GM19240 (cell line): Measurements from ENCODE around the gene SPPL3.
"Not testable (repeated sequence)": the region's sequence is repeated elsewhere in the genome, so short reads cannot be mapped to it uniquely, and the experiment has no call there.

Source experiments
- DNase-seq: peaks from one replicate; pipeline ENCODE4 v3.0.0; 2011; ENCODE audit warnings: low spot score; ENCODE audit not compliant: insufficient read length

The SPPL3 gene

DNA sequence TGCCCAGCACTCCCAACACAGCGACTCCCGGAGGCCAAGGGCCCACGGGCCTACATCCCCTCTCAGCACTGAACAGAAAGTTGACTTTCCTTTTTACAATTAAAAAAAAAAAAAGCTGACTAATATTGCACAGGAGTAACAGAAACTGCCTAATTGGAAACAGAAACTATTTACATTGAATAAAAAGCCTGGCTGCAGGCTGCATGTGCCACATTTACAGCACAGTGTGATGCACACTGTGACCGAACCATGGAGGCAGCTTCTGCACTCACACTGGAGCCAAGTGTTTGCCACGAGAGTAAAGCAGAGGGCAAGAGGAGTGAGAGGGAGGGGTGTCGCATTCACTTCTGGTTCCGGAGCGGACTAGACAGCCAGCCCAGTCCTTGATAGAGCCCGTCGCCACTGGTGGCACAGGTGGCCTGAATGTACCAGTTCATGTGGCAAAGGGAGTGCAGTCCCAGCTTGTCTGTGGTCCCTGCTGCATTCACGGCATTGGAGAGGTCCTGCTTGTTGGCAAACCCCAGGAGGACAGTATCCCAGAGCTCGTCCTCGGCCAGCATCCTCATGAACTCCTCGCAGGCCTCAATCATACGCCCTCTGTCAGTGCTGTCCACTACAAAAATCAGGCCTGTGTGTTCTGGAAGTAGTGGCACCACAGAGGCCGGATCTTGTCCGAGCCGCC lies 59.2 kb downstream of the SPPL3 start:
- DNase-seq, result no peak

DNA sequence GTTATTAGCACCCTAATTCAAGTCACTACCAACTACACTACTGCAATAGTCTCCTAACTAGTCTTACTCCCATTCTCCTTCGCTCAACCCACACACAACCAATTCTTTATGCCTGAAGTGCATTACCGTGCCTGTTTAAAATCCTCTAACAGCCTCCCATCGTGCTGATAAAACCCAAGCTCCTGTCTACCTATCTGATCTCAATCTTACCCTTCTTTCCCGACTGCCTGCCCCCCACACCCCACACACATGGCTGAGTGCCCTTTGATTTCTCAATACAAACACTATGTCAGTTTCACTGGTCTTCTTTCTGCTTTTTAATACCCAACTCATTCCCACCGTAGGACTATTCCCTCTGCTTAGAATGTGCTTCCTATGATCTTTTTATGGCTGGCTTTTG lies 59.9 kb downstream of the SPPL3 start:
- no peak for DNase-seq

DNA sequence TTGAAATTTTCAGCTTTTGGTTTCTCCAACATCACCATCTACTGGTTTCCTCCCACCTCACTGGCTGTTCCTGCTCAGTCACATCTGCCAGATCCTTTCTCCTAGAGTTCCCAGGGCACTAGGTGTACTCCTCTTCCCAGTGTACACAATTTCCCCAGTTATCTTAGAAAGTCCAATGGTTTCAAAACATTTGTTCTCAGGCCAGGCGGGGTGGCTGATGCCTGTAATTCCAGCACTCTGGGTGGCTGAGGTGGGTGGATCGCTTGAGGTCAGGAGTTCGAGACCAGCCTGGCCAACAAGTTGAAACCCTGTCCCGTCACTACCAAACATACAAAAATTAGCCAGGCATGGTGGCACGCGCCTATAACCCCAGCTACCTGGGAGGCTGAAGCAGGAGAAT lies 60.7 kb downstream of the SPPL3 start:
- no peak for DNase-seq

DNA sequence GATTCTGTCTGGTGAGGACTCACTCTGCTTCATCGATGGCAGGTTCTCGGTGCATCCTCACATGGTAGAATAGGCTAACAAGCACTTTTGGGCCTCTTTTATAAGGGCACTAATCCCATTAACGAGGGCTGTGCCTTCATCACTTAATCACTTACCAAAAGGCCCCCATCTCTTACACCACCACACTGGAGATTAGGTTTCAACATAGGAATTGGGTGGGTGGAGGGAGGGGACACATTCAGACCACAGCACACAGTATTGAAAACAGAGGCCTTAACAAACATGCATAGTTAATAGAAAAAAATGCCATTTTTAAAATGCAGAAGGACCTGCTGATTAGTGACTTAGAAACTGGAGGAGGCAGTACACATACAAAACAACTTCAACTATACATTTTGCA lies 61.6 kb downstream of the SPPL3 start:
- no peak for DNase-seq

DNA sequence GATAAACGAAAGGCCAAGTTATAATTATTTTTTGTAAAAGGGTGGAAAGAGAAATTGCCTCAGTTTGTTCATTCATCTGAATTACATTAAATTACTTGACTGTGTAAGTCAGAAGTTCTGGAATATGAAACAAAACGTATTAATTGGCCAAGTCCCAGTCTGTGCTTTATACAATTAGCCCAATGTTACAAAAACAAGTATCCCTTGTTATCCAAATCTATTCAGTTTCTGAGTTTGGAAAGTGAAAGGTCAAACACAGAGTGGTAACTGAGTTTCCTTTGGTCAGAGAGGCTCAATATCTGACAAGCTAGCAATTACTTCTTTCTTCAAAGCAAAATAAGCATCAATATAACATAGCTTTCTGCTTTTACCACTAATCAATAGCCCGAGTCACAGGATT lies 62.6 kb downstream of the SPPL3 start:
- no peak for DNase-seq

DNA sequence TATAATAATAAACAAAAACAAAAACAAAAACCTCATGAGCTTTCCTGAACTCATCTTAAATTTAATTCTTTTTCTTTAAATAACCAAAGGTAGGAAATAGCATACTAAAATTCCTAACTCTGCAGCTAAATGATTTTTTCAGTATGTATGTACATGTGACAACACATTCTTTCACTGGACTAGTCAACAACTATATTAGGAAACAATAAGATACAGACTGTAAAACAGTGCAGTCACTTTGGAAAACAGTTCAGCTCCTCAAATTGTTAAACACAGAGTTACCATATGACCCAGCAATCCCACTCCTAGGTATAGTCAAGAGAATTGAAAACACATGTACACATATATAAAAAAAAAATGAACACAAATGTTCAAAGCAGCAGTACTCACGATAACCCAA lies 64.7 kb downstream of the SPPL3 start:
- DNase-seq, result no peak

DNA sequence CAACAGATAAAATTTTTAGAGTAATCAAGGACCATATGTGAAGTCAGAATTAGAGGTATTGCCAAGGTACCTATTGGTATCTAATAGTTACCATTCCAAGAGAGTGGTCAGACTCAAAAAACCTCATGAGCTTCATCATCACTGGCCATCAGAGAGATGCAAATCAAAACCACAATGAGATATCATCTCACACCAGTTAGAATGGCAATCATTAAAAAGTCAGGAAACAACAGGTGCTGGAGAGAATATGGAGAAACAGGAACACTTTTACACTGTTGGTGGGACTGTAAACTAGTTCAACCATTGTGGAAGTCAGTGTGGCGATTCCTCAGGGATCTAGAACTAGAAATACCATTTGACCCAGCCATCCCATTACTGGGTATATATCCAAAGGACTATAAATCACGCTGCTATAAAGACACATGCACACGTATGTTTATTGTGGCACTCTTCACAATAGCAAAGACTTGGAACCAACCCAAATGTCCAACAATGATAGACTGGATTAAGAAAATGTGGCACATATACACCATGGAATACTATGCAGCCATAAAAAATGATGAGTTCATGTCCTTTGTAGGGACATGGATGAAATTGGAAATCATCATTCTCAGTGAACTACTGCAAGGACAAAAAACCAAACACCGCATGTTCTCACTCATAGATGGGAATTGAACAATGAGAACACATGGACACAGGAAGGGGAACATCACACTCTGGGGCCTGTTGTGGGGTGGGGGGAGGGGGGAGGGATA lies 65.4 kb downstream of the SPPL3 start:
- not testable (repeated sequence) for DNase-seq

DNA sequence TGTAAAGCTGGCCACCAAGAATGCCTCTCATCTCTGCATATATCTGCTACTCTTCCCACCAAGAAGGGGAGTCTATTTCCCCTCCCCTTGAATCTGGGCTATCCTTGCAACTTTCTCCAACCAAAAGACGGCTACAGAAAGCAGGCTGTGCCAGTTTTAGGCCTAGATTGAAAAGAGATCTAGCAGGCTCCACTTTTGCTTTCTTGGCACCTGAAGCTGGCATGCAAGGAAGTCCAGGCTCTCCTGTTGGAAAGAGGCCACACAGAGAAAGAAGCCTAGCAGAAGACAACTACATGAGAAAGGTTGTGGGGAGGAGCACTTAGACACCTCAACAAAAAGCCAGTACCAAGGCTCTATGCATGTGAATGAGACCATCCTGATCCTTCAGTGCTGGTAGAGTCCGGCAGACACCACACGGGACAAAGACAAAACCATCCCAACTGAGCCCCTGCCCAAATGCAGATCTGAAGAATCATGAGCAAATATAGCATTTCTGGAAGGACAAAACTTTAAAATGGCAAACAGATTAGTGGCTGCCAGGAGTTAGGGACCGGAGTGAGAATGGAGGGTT lies 68.0 kb downstream of the SPPL3 start:
- no peak for DNase-seq

DNA sequence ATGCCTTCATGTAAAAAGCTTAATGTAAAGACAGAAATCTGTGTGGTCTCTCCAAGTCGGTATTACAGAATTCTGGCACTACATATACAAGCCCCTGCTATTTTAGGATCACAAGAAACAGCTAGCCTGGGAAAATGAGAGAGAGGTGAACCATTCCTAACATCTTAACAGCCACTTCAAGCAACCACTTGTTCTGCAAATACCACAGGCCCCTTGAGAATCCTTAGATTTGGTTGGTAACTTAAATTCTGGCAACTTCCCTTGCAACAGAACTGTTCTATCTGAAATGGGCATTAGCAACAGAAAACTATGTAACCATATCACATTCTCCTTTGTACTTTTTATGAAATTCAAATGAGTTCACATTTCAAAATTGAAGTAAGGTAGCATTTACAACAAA lies 68.5 kb downstream of the SPPL3 start:
- DNase-seq, result no peak

DNA sequence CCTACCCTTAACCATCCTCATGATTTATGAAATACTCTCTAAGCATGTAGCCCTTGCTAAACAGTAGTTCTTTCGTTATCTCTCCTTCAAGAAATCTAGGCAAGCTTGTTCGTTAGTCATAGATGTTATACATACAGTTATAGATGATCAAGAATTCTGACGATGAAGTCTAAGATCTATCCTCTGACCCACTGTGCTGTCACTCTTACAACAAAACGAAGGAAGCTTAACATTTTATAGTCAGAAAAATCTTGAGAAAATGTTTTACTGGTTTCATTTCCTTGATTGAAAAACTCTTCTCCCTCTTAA lies 68.9 kb downstream of the SPPL3 start:
- no peak for DNase-seq

DNA sequence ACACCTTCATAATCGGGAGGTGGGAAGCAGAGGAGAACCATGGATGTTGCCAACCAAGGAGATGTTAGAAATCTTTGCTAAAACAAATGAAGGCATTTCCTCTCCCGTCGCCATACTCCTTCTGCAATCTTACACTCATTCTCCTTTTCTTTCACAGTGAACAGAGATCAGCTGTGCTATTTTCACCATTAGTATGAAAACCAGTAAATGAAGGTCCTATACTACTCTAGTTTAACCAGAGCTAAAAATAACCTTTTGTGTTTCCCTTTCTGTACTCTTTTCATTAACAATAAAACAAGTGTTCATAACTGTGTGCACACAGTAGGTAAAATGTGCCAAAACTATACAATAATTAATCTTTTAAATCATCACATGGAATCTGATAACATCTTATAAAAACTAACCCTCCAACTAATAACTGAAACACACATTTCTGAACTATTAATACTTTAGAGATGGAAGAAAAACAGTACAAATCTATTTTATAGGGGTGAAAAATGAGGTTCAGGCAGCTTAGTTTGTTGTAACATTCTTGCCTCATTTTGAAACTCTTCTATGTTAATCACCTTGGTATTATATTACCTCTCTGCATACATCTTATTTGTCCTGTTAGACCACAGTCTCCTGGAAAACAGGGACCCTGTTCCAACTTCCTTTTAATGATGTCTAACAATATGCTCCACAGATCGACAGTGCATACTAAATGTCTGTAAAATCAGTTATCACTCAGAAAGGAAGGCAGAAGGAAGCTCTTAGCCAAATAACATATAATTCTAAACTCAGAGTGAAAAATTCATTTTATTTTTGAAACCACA lies 69.5 kb downstream of the SPPL3 start:
- no peak for DNase-seq

DNA sequence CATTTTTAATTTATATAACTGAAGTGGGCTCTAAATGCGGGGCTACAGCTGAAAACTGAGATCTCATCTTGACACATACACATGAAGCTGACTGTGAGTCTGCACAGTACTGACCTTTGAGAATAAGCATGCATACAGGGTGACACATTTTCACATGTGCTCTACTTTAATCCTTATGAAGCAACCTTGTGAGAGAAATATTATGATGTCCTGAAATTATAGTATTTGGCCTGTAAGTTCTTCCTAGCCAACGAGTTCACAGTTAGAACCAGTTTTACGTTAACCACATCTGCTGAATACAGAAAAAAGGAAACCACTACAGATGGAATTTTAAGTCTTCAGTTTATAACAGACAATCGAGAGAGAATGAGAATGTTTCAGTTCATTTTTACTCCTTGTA lies 70.3 kb downstream of the SPPL3 start:
- no peak for DNase-seq

DNA sequence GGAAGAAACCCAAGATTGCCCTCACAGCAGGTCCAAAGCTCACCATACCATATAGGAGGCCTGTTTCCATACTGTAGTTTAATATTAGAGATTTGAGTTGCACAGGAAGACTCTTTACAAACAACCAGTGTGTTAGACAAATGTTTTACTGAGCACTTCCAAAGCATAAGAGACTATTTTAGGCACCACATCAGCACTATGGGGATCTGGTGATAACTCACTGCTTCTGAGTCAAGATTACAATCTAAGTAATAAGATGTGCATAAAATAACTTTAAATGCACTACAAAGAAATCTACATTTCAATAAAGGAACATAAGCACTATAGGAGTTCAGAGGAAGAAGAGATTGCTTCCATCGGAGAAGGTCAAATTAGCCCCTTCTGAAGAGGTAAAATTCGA lies 71.4 kb downstream of the SPPL3 start:
- no peak for DNase-seq

DNA sequence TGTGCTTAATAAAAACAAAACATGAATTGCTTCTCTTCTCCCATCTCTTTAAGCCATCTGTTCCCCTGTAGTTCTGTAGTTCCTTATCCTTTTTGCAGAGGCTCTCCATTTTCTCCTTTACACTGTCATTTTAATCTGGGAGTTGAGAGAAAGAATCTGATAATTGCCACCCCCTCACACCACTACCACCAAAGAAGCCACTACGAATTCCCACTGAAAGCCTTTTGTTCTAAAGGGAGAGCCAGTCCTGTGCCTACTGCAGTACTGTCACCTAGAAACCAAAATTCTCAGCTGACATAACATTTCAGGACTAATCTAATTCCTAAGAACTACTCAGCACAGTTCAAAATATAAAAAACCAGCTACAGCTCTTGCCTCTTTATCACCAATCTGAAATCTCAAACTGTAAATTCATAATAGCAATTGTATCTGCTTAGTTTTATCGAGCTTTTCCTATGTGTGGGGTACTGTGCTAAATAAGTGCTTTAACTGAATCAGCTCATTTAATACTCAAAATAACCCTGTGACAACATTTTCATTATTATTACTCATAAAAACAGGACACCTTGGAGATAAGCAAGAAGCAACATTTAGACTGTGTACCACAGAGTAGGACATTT lies 72.4 kb downstream of the SPPL3 start:
- DNase-seq, result no peak

DNA sequence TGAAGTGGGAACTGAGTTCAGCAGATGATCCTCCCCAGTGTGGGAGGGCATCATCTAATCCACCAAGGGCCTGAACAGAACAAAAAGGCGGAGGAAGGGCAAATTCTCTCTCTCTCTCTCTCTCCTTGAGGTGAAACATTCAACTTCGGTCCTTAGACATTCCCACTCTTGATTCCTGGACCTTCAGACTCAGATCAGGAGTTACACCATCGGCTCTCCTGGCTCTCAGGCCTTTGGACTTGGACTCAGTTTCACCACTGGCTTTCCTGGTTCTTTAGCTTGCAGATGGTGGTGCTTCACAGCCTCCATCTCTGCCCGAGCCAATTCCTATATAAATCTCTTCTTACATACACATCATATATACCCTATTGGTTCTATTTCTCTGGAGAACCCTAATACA lies 73.2 kb downstream of the SPPL3 start:
- DNase-seq, result no peak

DNA sequence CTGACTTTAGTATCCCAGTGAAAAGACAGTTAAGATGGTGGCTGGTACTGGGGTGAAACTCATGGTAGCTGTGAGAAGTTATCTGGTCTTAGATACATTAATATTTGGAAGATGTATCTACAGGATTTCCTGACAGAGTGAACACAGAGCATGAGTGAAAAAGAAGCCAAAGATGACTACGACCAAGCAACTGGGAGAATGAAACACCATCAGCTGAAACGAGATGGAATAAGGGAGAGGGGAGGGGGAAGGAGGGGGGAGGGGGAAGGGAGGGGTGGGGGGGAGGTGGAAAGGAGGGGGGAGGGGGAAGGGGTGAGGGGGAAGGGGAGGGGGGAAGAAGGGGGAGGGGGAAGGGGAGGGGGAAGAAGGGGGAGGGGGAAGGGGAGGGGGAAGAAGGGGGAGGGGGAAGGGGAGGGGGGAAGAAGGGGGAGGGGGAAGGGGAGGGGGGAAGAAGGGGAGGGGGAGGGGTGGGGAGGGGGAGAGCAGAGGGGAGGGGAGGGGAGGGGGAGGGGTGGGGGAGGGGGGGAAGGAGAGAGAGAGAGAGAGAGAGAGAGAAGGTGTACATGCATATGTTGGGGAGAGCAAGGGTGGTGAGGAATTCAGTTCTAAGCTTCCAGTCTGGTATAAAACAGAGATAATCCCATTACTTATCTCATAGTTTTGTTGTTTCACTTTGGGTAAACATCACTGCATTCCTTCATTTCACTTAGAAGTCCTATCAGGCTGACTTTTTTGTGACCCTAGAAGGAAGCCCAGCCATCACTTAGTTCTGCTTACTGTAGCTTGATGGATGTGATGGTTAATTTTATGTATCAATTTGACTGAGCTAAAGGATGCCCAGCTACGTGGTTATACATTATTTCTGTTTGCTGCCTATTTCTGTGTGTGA lies 73.9 kb downstream of the SPPL3 start:
- DNase-seq, result no peak

DNA sequence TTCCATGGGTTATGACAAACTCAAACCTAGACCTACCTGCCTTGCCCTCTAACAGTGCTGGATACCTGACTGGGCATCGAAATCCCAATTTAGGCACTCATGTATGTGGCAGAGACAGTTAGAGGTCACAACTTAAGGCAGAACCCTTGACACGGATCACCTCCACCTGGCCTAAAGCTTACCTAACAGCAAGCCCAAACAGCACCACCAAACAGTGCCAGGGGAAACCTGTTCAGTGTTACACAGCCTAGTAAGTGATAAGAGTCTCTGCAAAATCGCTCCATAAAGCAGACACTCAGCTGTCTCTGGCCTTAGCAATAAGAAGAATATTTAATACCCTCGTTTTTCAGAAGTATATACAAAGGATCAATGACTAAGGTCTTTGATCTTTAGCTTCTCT lies 77.8 kb downstream of the SPPL3 start:
- no peak for DNase-seq

DNA sequence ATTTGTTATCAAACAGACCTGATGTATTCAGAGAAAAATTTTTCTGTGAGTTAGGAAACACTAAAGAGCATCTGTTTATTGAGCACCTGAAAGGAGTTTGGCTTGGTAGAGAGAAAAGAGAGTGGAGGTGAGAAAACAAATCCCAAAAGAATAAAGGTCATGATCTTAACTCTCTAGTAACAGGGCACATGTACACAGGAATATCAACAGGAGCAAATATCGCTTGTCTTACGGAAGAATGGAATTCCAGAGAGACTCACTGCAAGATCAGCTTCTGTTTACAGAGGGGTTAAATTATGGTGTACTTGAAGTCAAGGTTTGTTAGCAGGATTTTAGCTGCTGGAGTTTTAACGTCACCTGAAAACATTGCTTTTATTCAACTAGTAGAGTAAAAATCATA lies 78.8 kb downstream of the SPPL3 start:
- DNase-seq, result no peak

DNA sequence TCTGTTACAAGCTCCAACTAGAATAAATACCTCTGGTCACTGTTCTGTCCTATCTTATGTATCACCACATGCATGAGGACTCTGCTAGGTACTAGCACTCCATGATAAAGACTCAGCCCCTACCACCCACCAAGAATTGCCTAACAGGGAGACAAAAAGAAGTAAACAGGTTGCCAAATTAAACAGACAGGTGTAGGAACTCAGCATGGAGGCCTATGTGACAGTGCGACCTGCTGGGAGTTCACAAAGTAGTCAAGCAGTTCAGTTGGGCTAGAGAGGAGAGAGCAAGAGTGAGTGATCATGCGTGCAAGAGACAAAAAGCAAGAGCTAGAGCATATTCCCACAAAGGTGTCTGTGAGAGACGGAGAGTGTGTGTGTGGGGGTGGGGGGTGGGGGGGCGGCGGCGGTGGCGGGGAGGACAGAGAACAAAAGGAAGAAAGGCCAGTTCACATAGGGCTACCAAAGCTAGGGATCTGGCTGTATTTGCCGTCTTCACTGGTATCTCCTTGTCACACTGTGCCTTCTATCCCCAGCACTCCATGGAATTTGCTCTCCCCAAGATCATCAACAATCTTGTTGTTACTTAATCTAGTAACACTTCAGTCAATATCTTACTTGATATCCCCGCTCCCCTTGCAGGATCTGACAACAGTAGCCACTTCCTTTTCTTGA lies 81.2 kb downstream of the SPPL3 start:
- no peak for DNase-seq

DNA sequence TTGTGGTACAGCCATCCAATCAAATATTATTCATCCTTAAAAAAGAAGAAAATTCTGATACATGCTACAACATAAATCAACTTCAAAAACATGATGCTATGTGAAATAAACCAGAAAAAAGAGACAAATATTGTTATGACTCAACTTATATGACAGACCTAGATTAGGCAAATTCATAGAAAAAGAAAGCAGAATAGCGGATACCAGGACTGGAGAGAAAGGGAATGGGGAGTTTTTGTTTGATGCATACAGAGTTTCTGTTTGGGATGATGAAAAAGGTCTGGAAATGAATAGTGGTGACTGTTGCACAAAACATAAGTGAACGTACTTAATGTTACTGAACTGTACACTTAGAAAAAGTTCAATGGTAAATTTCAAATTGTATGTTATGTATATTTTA lies 82.3 kb downstream of the SPPL3 start:
- DNase-seq, result no peak
